Measurements from ENCODE around the gene PLEKHA7.

- TF ChIP-seq CTCF (IDR thresholded peaks at IDR 0.05) (no peak), POLR2A (IDR thresholded peaks at IDR 0.05) (no peak)
These were observed 49.7 kb downstream of the PLEKHA7 start for GRCh38 chr11:16964501-16964900.

Data from right lobe of liver (tissue), 4 donors.